Upper lobe of right lung (tissue), 1 donor: ENCODE results near the gene RHOC. TPM values are rescaled to one million over a fixed set of nuclear protein-coding genes. Genes with fewer than 3 reads are reported as not detected.

Experiments
- ATAC-seq: fragments of 200-7000 bp; cut with Tn5 transposase; one replicate; pipeline ENCODE4 v1.9.1; 2020; ENCODE audit warnings: mild to moderate bottlenecking, moderate library complexity
- DNase-seq: peaks from one replicate; pipeline ENCODE4 v3.0.0-alpha.2; 2020
- H3K27ac ChIP-seq: fragments of 200-600 bp; one replicate; pipeline ENCODE4 v1.8.0; 2022
- H3K27me3 ChIP-seq: fragments of 200-600 bp; one replicate; pipeline ENCODE4 v1.8.0; 2022; ENCODE audit warnings: mild to moderate bottlenecking
- H3K36me3 ChIP-seq: fragments of 200-600 bp; one replicate; pipeline ENCODE4 v1.8.0; 2022
- H3K4me1 ChIP-seq: fragments of 200-600 bp; one replicate; pipeline ENCODE4 v1.8.0; 2022
- H3K4me3 ChIP-seq: fragments of 200-600 bp; one replicate; pipeline ENCODE4 v1.8.0; 2022; ENCODE audit warnings: mild to moderate bottlenecking
- H3K9me3 ChIP-seq: fragments of 200-600 bp; one replicate; pipeline ENCODE4 v1.8.0; 2022
- intact Hi-C: fragments of 100-400 bp; cut with DNase I; formaldehyde crosslinking; loops from one replicate; pipeline ENCODE4 v1.11.0; 2022
- total RNA-seq: library from RNA; stranded (reverse); fragmentation: NEBNext Ultra II Directional; extraction: Animal tissue kit (Norgen Biotek cat#: 25700); gene quantifications from one replicate; pipeline ENCODE4 v1.2.1, GENCODE V29; 2021
- TF ChIP-seq, protein P1 (sequence below): fragments of 200-600 bp; IDR thresholded peaks from one replicate; pipeline ENCODE4 v1.8.0; 2022; ENCODE audit warnings: antibody characterized with exemption
- donor health status: DM: no; HTN: yes; CAD: no; lungs with severe emphysema.

RHOC gene
- total RNA-seq, 1 donor from 2014 or later: 150 TPM

DNA sequence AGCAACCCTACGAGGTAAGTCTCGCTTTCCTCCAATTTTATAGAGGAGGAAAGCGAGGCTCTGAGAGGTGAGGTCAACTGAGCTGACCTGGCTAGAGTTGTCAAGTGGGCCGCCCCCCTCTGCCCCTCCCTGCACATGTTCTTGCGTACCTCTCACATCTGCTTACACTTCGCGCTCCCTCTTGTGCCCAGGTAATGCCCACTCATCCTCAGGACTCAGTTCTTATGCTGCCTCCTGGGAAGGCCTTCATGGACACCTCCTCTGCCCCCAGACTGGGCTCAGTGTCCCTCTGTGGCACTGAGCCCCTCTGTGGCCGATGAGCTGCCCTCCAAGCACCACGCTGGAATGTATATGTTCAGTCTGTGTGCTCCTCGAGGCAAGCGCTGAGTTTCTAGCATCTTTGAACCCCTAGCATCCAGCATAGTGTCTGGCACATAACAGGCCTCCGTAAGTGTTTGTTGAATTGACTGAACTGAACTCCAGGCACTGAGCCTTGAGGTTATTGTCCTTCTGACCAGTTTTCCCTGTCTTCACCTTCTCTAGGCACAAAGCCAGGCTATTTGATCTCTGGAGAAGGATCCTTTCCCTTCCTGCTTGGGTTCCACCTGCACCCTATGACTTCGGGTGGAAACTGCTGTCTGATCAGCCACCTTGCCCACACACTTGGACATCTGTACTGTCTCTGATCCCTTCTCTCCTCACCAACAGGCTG lies 19.0 kb downstream of the RHOC start:
- intact Hi-C loops: no loop called here
- DNase-seq (no peak), ATAC-seq (no peak)
- no peaks in the 10 kb centered on the region for H3K9me3 ChIP-seq
- no peak overlapping the region for H3K27ac ChIP-seq
- H3K4me1 ChIP-seq: no peaks in the 10 kb centered on the region
- H3K4me3 ChIP-seq: no peak overlapping the region
- H3K36me3 ChIP-seq: peaks cover 36% of the 10 kb centered on the region
- no peaks in the 10 kb centered on the region for H3K27me3 ChIP-seq
- TF ChIP-seq, protein P1, sequence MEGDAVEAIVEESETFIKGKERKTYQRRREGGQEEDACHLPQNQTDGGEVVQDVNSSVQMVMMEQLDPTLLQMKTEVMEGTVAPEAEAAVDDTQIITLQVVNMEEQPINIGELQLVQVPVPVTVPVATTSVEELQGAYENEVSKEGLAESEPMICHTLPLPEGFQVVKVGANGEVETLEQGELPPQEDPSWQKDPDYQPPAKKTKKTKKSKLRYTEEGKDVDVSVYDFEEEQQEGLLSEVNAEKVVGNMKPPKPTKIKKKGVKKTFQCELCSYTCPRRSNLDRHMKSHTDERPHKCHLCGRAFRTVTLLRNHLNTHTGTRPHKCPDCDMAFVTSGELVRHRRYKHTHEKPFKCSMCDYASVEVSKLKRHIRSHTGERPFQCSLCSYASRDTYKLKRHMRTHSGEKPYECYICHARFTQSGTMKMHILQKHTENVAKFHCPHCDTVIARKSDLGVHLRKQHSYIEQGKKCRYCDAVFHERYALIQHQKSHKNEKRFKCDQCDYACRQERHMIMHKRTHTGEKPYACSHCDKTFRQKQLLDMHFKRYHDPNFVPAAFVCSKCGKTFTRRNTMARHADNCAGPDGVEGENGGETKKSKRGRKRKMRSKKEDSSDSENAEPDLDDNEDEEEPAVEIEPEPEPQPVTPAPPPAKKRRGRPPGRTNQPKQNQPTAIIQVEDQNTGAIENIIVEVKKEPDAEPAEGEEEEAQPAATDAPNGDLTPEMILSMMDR: no peak

- H3K27ac ChIP-seq: no peak overlapping the region
- TF ChIP-seq, protein P1: no peak
- H3K4me3 ChIP-seq: no peak overlapping the region
- DNase-seq: no peak
- H3K9me3 ChIP-seq: no peaks in the 10 kb centered on the region
- H3K36me3 ChIP-seq: peaks cover 32% of the 10 kb centered on the region
- ATAC-seq: no peak
- no peaks in the 10 kb centered on the region for H3K27me3 ChIP-seq
- H3K4me1 ChIP-seq: no peaks in the 10 kb centered on the region
- intact Hi-C loops: no loop called here
These were observed 19.6 kb downstream of the RHOC start for GRCh38 chr1:112687361-112687760.

GRCh38 chr1:112686835-112687234 lies 20.1 kb downstream of the RHOC start:
- ATAC-seq (no peak), DNase-seq (no peak)
- no peaks in the 10 kb centered on the region for H3K27me3 ChIP-seq
- H3K36me3 ChIP-seq: peaks cover 27% of the 10 kb centered on the region
- H3K9me3 ChIP-seq: no peaks in the 10 kb centered on the region
- TF ChIP-seq, protein P1: no peak
- no peak overlapping the region for H3K27ac ChIP-seq
- H3K4me3 ChIP-seq: no peak overlapping the region
- intact Hi-C loops: no loop called here
- H3K4me1 ChIP-seq: no peaks in the 10 kb centered on the region

DNA sequence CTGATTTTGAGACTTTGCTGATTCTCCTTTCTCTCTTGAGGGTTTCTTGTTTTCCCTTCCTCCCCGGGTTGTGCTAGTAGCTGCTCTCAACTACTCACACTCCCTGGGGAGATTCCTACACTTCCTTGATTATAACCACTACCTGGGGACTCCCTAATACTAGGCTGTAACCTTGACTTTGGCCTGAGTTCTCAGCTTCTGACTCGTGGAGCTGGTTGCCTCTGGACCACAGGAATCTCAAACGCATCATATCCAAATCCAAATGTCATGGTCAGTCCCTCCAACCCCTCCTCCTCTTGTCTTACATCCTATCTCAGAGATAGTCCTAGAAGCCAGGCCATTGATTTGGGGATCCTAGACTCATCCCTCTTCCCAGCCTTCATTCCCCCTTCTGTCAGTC lies 20.5 kb downstream of the RHOC start:
- H3K27me3 ChIP-seq: no peaks in the 10 kb centered on the region
- no peak for ATAC-seq
- intact Hi-C loops: no loop called here
- no peak for DNase-seq
- no peaks in the 10 kb centered on the region for H3K4me1 ChIP-seq
- no peak overlapping the region for H3K27ac ChIP-seq
- TF ChIP-seq, protein P1: no peak
- no peaks in the 10 kb centered on the region for H3K9me3 ChIP-seq
- peaks cover 22% of the 10 kb centered on the region for H3K36me3 ChIP-seq
- H3K4me3 ChIP-seq: no peak overlapping the region

GRCh38 chr1:112685913-112686312 lies 21.0 kb downstream of the RHOC start:
- Histone ChIP-seq H3K9me3 (no peaks in the 10 kb centered on the region), H3K36me3 (peaks cover 19% of the 10 kb centered on the region), H3K27me3 (no peaks in the 10 kb centered on the region), H3K4me3 (no peak overlapping the region), H3K27ac (no peak overlapping the region), H3K4me1 (no peaks in the 10 kb centered on the region)
- intact Hi-C loops: no loop called here
- ATAC-seq: no peak
- DNase-seq: no peak
- TF ChIP-seq, protein P1: no peak

- TF ChIP-seq, protein P1: no peak
- Histone ChIP-seq H3K4me3 (no peak overlapping the region), H3K36me3 (no peaks in the 10 kb centered on the region), H3K27ac (no peak overlapping the region), H3K4me1 (peaks cover 15% of the 10 kb centered on the region), H3K9me3 (no peaks in the 10 kb centered on the region), H3K27me3 (no peaks in the 10 kb centered on the region)
- intact Hi-C loops: no loop called here
- ATAC-seq (no peak), DNase-seq (no peak)
These were observed 28.3 kb downstream of the RHOC start for GRCh38 chr1:112678605-112679004.
